HepG2 (cell line): Measurements from ENCODE around the gene DAB1. TPM values are rescaled to one million over a fixed set of nuclear protein-coding genes. Genes with fewer than 3 reads are reported as not detected.
A peak's percentile ranks its signal among the peaks of the same experiment; 100 is the strongest.

Experiments
- CHCHD3 ChIP-seq: sonication (generic); formaldehyde crosslinking; IDR thresholded peaks from 2 replicates; pipeline ENCODE4 v1.8.0; 2022; ENCODE audit warnings: mild to moderate bottlenecking, missing genetic modification reagents, moderate library complexity
- HDAC2 ChIP-seq: sonication (generic); formaldehyde crosslinking; IDR thresholded peaks from 2 replicates; pipeline ENCODE4 v1.4.0; 2020; ENCODE audit warnings: missing genetic modification reagents
- HIC2 ChIP-seq: sonication (generic); formaldehyde crosslinking; IDR thresholded peaks from 2 replicates; pipeline ENCODE4 v1.9.0; 2022; ENCODE audit warnings: low read depth, missing genetic modification reagents
- HMG20B ChIP-seq: conservative IDR thresholded peaks from 2 replicates; pipeline ENCODE4 v1.6.1; 2016; ENCODE audit warnings: missing genetic modification reagents, missing compliant biosample characterization
- IRF2 ChIP-seq: IDR thresholded peaks from 2 replicates; pipeline ENCODE4 v1.6.1; 2018; ENCODE audit warnings: missing genetic modification reagents, missing compliant biosample characterization
- MATR3 ChIP-seq: sonication (generic); formaldehyde crosslinking; IDR thresholded peaks from 2 replicates; pipeline ENCODE4 v1.4.0; 2020; ENCODE audit warnings: missing genetic modification reagents
- MBNL3 ChIP-seq: fragments of 250-450 bp; sonication (Bioruptor Pico); conservative IDR thresholded peaks from 2 replicates; pipeline ENCODE4 v1.8.0; 2022; ENCODE audit warnings: mild to moderate bottlenecking, inconsistent platforms
- MTA3 ChIP-seq: sonication (generic); formaldehyde crosslinking; IDR thresholded peaks from 2 replicates; pipeline ENCODE4 v1.4.0; 2020; ENCODE audit warnings: missing genetic modification reagents
- PPARG ChIP-seq: conservative IDR thresholded peaks from 2 replicates; pipeline ENCODE4 v1.6.1; 2016; ENCODE audit warnings: missing biosample characterization, missing genetic modification reagents
- PTBP1 ChIP-seq: fragments of 200-400 bp; formaldehyde crosslinking; IDR thresholded peaks from 2 replicates; pipeline ENCODE4 v1.6.1; 2018; ENCODE audit warnings: low read length, low read depth; ENCODE audit not compliant: poor library complexity, severe bottlenecking
- TBX2 ChIP-seq: sonication (generic); formaldehyde crosslinking; IDR thresholded peaks from 2 replicates; pipeline ENCODE4 v1.5.0; 2020; ENCODE audit warnings: missing genetic modification reagents, mild to moderate bottlenecking, borderline replicate concordance
- THAP11 ChIP-seq: IDR thresholded peaks from 2 replicates; pipeline ENCODE4 v1.6.1; 2016; ENCODE audit warnings: missing biosample characterization, missing genetic modification reagents
- ZNF414 ChIP-seq: sonication (generic); formaldehyde crosslinking; IDR thresholded peaks from 2 replicates; pipeline ENCODE4 v1.5.0; 2020; ENCODE audit warnings: missing genetic modification reagents
- ZNF556 ChIP-seq: sonication (generic); formaldehyde crosslinking; IDR thresholded peaks from 2 replicates; pipeline ENCODE4 v1.4.0; 2020; ENCODE audit warnings: mild to moderate bottlenecking, missing genetic modification reagents, borderline replicate concordance
- ZNF564 ChIP-seq: sonication (generic); formaldehyde crosslinking; IDR thresholded peaks from 2 replicates; pipeline ENCODE4 v1.8.1; 2023; ENCODE audit warnings: mild to moderate bottlenecking, missing genetic modification reagents
- ZNF674 ChIP-seq: sonication (generic); formaldehyde crosslinking; IDR thresholded peaks from 2 replicates; pipeline ENCODE4 v1.5.0; 2020; ENCODE audit warnings: low read depth, mild to moderate bottlenecking, missing genetic modification reagents
- polyA plus RNA-seq, 8 experiments: library from polyadenylated mRNA; depleted of rRNA in 3 of 8; stranded (reverse) in 7 of 8; unstranded in 1 of 8; fragments of >200 nt; fragmentation: Illumina TruSeq in 4 of 8; extraction: Trizol in 4 of 8; gene quantifications; 2 replicates each; pipeline versions ENCODE4 v1.2.1 to v1.2.3, GENCODE V29; 2011 to 2016; ENCODE audit warnings: low read depth in 4 of 8, missing spikeins in 1 of 8, mixed read lengths in 1 of 8; ENCODE audit not compliant: insufficient read depth in 1 of 8
- total RNA-seq, 5 experiments: library from RNA; depleted of rRNA; stranded (reverse); fragments of >200 nt; fragmentation: Illumina TruSeq; extraction: Trizol; gene quantifications; 2 replicates each; pipeline ENCODE4 v1.2.3, GENCODE V29; 2016; ENCODE audit warnings: low read depth in 1 of 5
- TF ChIP-seq, protein P1 (sequence below): sonication (generic); formaldehyde crosslinking; IDR thresholded peaks from 2 replicates; pipeline ENCODE4 v1.4.0; 2020; ENCODE audit warnings: missing genetic modification reagents
- TF ChIP-seq, protein P2 (sequence below): sonication (generic); formaldehyde crosslinking; IDR thresholded peaks from 2 replicates; pipeline ENCODE4 v1.8.0; 2022; ENCODE audit warnings: missing genetic modification reagents, low read depth, mild to moderate bottlenecking, borderline replicate concordance
- TF ChIP-seq, protein P3 (sequence below): sonication (generic); formaldehyde crosslinking; IDR thresholded peaks from 2 replicates; pipeline ENCODE4 v1.9.0; 2021; ENCODE audit warnings: missing genetic modification reagents, mild to moderate bottlenecking, borderline replicate concordance
- TF ChIP-seq, protein P4 (sequence below): sonication (generic); formaldehyde crosslinking; IDR thresholded peaks from 2 replicates; pipeline ENCODE4 v1.5.0; 2020; ENCODE audit warnings: missing genetic modification reagents

The DAB1 gene
- total and polyA plus RNA-seq, 2 of the 13 experiments (the other 11 are each of a cell fraction or from before 2014, with no cell fraction given) = 0.04 to 0.13 TPM

GRCh38 chr1:56985857-56986256 is 438.0 kb downstream of the DAB1 start (continued):
- TF ChIP-seq, protein P1, sequence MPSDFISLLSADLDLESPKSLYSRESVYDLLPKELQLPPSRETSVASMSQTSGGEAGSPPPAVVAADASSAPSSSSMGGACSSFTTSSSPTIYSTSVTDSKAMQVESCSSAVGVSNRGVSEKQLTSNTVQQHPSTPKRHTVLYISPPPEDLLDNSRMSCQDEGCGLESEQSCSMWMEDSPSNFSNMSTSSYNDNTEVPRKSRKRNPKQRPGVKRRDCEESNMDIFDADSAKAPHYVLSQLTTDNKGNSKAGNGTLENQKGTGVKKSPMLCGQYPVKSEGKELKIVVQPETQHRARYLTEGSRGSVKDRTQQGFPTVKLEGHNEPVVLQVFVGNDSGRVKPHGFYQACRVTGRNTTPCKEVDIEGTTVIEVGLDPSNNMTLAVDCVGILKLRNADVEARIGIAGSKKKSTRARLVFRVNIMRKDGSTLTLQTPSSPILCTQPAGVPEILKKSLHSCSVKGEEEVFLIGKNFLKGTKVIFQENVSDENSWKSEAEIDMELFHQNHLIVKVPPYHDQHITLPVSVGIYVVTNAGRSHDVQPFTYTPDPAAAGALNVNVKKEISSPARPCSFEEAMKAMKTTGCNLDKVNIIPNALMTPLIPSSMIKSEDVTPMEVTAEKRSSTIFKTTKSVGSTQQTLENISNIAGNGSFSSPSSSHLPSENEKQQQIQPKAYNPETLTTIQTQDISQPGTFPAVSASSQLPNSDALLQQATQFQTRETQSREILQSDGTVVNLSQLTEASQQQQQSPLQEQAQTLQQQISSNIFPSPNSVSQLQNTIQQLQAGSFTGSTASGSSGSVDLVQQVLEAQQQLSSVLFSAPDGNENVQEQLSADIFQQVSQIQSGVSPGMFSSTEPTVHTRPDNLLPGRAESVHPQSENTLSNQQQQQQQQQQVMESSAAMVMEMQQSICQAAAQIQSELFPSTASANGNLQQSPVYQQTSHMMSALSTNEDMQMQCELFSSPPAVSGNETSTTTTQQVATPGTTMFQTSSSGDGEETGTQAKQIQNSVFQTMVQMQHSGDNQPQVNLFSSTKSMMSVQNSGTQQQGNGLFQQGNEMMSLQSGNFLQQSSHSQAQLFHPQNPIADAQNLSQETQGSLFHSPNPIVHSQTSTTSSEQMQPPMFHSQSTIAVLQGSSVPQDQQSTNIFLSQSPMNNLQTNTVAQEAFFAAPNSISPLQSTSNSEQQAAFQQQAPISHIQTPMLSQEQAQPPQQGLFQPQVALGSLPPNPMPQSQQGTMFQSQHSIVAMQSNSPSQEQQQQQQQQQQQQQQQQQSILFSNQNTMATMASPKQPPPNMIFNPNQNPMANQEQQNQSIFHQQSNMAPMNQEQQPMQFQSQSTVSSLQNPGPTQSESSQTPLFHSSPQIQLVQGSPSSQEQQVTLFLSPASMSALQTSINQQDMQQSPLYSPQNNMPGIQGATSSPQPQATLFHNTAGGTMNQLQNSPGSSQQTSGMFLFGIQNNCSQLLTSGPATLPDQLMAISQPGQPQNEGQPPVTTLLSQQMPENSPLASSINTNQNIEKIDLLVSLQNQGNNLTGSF = no peak
- TF ChIP-seq PTBP1 (no peak), THAP11 (CRISPR knock-in tag) (peak; percentile 15; the same call in 1 of the 2 replicates), MTA3 (CRISPR knock-in tag) (no peak), ZNF556 (CRISPR knock-in tag) (no peak), ZNF414 (CRISPR knock-in tag) (no peak), MBNL3 (no peak), ZNF564 (CRISPR knock-in tag) (no peak), CHCHD3 (no peak), ZNF674 (CRISPR knock-in tag) (no peak), PPARG (peak; percentile 27), TBX2 (peak; percentile 52; the same call in 1 of the 2 replicates), HDAC2 (CRISPR knock-in tag) (0 out of 2 replicates have a peak, but pooled peaks have one; percentile 49), HIC2 (CRISPR knock-in tag) (no peak), HMG20B (CRISPR knock-in tag) (0 out of 2 replicates have a peak, but pooled peaks have one; percentile 43), IRF2 (no peak), MATR3 (no peak)
- TF ChIP-seq, protein P2, sequence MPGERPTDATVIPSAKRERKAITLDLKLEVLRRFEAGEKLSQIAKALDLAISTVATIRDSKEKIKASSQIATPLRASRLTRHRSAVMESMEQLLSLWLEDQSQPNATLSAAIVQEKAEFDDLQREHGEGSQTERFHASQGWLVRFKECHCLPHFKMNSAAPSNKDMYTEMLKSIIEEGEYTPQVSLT (CRISPR knock-in tag) = no peak
- TF ChIP-seq, protein P3, sequence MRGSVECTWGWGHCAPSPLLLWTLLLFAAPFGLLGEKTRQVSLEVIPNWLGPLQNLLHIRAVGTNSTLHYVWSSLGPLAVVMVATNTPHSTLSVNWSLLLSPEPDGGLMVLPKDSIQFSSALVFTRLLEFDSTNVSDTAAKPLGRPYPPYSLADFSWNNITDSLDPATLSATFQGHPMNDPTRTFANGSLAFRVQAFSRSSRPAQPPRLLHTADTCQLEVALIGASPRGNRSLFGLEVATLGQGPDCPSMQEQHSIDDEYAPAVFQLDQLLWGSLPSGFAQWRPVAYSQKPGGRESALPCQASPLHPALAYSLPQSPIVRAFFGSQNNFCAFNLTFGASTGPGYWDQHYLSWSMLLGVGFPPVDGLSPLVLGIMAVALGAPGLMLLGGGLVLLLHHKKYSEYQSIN (CRISPR knock-in tag) = no peak
- TF ChIP-seq, protein P4, sequence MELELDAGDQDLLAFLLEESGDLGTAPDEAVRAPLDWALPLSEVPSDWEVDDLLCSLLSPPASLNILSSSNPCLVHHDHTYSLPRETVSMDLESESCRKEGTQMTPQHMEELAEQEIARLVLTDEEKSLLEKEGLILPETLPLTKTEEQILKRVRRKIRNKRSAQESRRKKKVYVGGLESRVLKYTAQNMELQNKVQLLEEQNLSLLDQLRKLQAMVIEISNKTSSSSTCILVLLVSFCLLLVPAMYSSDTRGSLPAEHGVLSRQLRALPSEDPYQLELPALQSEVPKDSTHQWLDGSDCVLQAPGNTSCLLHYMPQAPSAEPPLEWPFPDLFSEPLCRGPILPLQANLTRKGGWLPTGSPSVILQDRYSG (CRISPR knock-in tag) = no peak
